Measurements from ENCODE around the gene IRX2.
A peak's percentile ranks its signal among the peaks of the same experiment; 100 is the strongest.

Gene IRX2

DNA sequence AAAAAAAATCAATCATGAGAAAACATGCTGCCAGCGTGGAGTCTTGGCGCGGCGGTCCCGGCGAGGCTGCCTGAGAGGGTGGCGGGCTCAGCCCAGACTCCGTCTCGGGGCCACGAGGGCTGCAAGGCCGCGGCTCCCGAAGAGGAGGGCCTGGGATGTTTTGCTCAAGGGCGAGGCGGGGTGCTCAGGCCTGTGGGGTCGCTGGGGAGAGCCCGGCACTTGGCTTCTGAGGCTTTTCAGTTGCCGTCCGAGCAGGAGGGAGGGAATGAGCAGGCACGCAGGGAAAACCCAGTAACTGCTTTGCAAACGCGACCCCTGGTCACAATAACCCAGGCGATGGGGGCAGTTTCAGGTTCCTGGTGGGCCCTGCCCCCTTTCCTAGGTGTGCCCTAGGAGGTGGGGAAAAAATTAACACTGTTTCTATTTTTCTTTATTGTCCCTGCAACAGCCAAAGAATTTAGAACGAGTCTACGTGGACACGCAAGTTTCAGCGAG, 3.2 kb upstream of the IRX2 start:
- peak overlapping the region; percentile 42 for H3K4me3 ChIP-seq (ENCODE audit: low read depth, low read length)
- no peak for DNase-seq (ENCODE audit: low read depth, low spot score)
- no peak for TF ChIP-seq CTCF (IDR thresholded peaks at IDR 0.05; ENCODE audit: insufficient read depth, low read length, missing control alignments)
- ChIA-PET CTCF (interaction anchor here (0.6 to 1.1 kb wide), 2 partner anchors 11 to 839 kb away, joined by 3 to 5 read pairs; no protein-coding TSS in a partner anchor), POLR2A (no interaction called here)

GRCh38 chr5:2753452-2754420, 2.3 kb upstream of the IRX2 start:
- POLR2A ChIA-PET: interaction anchor here (0.8 to 6.0 kb wide), 2 partner anchors 14 to 866 kb away, joined by 3 to 40 read pairs; no protein-coding TSS in a partner anchor

DNA sequence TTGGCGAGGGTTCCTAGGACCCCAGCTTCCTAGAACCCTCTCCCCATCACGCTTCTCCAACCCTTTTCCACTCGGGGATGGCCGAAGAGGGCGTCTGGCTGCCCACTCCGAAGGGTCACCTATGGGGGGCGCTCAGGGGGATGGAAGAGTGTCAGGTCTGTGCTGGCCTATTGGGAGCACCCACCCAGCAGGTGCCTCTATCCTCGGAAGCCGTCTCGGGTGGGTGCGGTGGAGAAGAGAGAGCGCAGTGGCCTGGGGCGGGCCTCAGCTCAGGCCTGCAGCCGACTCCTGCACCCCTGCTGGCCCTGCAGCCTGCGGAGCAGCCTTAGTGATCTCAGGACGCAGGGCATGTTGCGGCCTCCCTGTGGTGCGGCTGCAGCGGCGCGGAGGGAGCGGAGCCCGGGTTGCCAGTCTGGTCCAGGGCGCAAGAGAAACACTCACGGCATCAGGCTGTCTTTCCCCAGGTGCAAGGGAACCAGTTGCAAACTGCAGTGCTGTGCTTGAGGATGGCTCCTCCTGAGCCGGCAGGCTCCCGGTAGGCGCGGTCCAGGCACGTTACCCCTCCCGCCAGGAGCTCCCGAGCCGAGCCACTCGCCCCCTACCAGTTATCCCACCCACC, 1.5 kb upstream of the IRX2 start:
- peak; percentile 9 for TF ChIP-seq CTCF (IDR thresholded peaks at IDR 0.05; ENCODE audit: insufficient read depth, low read length, missing control alignments)
- peak overlapping the region; percentile 68 for H3K4me3 ChIP-seq (ENCODE audit: low read depth, low read length)
- ChIA-PET CTCF (no interaction called here), POLR2A (interaction anchor here (0.8 to 6.0 kb wide), 3 partner anchors 13 to 867 kb away, joined by 3 to 40 read pairs (median 18); no protein-coding TSS in a partner anchor)
- DNase-seq (ENCODE audit: low read depth, low spot score): no peak

More at GRCh38 chr5:2753452-2754420, 2.3 kb upstream of the IRX2 start:
- no peak for DNase-seq (ENCODE audit: low read depth, low spot score)
- no peak for TF ChIP-seq CTCF (IDR thresholded peaks at IDR 0.05; ENCODE audit: insufficient read depth, low read length, missing control alignments)
- H3K4me3 ChIP-seq (ENCODE audit: low read depth, low read length): peak overlapping the region; percentile 68
- CTCF ChIA-PET: interaction anchor here (0.6 to 1.1 kb wide), 2 partner anchors 10 to 840 kb away, joined by 3 to 5 read pairs; no protein-coding TSS in a partner anchor

- DNase-seq (ENCODE audit: low read depth, low spot score): no peak
- CTCF ChIA-PET: no interaction called here
- TF ChIP-seq CTCF (IDR thresholded peaks at IDR 0.05; ENCODE audit: insufficient read depth, low read length, missing control alignments): no peak
- POLR2A ChIA-PET: interaction anchor here (3.0 to 6.0 kb wide), 3 partner anchors 12 to 851 kb away, joined by 13 to 40 read pairs (median 18); no protein-coding TSS in a partner anchor
- peak overlapping the region; percentile 68 for H3K4me3 ChIP-seq (ENCODE audit: low read depth, low read length)
Observed at GRCh38 chr5:2752059-2752820, 763 bp upstream of the IRX2 start.

DNA sequence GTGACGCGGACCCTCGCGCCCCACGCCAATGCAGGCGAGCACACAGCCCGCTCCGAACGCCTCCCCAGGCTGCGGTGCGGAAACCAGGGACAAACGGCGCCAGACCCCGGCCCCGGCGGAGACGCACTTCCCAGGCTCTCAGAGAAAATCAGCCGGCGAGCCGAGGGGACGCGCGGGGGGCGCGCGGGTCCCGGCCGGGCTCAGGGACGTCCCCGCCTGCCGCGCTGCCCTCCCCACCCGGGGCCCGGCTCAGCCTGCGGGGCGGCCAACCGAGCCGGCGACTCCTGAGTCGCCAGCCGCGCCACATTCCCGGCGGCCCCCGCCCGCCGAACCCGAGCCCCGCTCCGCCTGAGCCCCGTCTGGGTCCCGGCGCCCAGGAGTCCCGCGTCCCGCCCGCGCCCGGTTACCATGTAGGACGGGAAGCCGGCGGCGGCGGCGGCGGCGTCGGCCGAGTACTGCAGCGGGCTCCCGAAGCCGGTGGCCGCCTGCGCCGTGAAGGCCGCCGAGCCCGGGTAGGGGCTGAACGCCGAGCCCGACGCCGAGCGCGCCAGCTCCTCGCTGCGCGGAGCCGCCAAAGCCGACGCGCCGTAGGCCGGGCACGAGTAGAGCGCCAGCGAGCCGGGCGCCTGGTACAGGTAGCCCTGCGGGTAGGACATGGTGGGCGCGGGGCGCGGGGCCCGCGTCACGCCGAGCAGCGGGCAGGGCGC, 566 bp downstream of the IRX2 start:
- DNase-seq (ENCODE audit: low read depth, low spot score): no peak
- POLR2A ChIA-PET: interaction anchor here (3.0 to 6.0 kb wide), 3 partner anchors 11 to 852 kb away, joined by 13 to 40 read pairs (median 18); no protein-coding TSS in a partner anchor
- TF ChIP-seq CTCF (IDR thresholded peaks at IDR 0.05; ENCODE audit: insufficient read depth, low read length, missing control alignments): no peak
- CTCF ChIA-PET: interaction anchor here (1.3 kb wide), 1 partner anchor 10 kb away, joined by 4 read pairs; no protein-coding TSS in a partner anchor
- peak overlapping the region; percentile 77 for H3K4me3 ChIP-seq (ENCODE audit: low read depth, low read length)

All from AG04449 (cell line).